Middle frontal gyrus (tissue), 1 donor: ENCODE results near the gene SETD2.
A peak's percentile ranks its signal among the peaks of the same experiment; 100 is the strongest.

Experiments used
- DNase-seq: peaks from one replicate; pipeline ENCODE4 v3.0.0-alpha.2; 2015; ENCODE audit warnings: low spot score; ENCODE audit errors: extremely low spot score

Gene SETD2

DNA sequence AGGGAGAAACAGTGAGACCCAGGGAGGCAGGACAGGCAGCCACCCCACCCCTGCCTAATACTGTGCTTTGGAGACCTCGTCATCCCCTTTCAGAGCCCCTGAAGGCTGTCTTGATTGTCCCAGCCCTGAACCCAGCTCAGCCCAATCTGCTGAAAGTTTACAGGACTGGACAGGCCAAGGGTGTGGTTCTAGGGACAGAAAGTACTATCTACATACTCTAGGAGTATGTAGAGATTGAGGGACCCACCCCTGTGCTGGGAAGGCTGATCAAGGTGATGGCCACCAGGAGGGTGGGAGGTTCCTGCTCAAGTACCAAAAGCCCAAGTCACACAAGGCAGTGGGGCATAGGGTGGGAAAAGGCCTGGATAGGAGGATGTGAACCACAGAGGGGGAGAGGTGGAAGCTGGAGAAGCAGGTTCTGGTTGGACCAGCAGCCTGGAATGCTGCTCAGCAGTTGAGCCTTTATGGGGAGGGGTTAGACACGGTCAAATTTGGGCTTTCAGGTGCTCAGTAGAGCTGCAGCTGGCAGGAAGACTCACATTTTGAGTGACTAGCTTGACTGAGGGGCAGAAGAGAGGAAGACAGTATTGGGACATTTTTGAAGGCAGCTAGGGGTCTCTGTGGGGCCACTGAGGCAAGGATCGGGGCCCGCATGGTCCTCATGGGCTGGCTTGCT, 177.7 kb downstream of the SETD2 start:
- no peak for DNase-seq

GRCh38 chr3:46985588-46985987, 178.3 kb downstream of the SETD2 start:
- no peak for DNase-seq

DNA sequence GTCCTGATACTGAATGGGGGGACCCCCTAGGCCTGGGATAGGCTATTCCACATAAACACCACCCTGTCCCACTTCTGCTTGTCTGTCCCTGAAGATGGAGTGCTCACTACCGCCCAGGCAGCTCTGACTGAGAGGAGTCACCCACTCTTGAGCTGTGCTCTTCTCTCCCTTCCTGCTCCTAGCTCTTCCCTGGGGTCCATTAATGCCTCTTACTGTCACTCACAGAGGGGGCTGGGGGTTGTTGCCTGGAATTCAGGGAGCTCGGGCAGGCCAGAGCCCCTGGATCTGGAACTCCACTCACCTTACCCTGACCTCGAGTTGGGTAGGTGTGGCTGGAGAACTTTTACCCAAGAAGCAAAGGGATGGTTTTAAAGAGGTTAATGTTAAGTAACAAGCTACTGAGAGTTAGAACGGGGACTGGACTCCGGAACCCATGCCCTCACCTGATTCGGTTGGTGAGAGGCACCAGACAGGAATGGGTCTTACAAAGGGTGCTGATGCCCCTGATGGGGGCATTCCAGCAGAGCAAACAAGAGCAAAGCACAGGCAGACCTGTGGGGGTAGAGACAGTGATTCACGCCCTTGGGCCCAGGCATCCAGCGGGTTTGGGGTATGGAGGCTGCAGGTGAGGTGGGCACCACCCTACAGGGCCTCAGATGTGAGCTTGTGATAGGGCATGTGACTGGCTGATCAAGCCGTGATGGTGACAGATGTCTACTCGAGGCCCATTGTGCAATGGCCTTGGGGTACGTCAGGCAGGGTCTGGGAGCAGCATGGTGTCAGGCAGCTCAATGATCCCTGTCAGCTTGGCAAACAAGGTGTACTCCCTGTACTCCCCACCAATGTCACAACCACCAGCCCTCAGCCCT, 179.1 kb downstream of the SETD2 start:
- no peak for DNase-seq

DNA sequence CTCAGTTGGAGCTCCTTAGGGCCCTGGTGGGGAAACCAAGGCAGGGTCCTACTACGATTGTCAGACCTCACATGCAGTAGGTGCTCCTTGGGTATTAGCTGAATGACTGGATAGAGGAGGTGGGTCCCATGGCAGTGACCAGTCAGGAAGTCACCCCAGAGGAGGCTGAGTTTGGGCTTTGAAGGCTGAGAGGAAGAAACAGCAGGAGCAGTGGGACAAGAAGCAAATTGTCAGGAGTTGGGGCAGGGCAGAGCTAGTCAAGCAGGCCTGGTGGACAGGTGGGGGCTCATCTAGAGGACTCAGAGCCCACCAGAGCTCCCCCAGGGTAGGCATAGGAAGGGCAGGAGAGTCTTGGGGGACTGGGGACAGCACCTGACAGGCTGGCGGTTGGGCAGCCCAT, 181.4 kb downstream of the SETD2 start:
- DNase-seq, result no peak

DNA sequence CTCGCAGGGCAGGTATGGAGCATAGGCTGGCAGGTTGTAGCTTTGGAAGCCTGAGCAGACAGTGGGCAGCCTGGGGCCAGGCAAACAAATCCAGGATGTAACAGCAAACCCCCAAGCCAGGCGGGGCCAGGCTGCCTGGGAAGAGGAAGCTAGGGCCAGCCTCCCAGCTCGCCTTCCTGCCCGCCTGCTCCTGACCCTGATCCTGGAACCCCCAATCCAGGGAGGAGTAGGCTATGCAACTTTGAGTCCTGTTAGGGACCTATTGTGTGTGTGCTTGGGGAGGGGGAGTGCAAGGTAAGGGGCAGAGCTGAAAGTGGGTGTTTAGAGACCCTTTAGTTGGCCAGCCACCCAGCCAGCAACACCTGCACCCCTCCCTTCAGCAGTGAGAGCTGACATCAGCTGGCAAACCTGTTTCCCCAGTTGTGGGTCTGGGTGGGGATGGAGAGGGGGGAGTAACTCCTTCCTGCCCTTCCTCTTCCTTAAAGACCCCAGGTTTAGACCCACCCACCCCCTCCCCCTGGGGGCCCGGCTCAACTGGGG, 181.9 kb downstream of the SETD2 start:
- DNase-seq, result no peak

DNA sequence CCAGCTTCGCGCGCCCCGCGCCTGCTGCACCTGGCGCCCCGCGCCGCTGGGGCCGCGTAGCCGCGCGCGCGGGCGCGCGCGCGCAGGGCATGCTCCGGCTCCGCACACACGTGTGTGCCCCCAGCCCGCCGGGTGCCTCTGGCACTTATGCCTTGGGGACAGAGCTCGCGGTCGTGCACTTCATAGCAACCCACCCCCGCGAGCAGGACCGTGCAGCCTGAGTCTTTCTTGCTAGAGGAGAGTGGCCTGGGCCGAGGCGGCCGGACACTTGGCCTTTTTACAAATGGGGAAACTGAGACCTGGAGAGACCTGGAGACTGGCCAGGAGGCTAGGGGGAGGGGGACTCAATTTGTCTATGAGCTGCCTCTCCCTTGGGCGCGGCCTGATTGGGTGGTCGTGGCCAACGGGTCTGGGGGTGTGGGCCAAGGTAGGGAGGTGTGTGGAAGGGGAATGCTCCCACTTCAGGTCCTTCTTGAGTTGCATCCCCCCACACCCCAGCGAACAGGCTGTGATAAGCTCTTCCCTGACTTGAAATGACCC, 183.9 kb downstream of the SETD2 start:
- no peak for DNase-seq

DNA sequence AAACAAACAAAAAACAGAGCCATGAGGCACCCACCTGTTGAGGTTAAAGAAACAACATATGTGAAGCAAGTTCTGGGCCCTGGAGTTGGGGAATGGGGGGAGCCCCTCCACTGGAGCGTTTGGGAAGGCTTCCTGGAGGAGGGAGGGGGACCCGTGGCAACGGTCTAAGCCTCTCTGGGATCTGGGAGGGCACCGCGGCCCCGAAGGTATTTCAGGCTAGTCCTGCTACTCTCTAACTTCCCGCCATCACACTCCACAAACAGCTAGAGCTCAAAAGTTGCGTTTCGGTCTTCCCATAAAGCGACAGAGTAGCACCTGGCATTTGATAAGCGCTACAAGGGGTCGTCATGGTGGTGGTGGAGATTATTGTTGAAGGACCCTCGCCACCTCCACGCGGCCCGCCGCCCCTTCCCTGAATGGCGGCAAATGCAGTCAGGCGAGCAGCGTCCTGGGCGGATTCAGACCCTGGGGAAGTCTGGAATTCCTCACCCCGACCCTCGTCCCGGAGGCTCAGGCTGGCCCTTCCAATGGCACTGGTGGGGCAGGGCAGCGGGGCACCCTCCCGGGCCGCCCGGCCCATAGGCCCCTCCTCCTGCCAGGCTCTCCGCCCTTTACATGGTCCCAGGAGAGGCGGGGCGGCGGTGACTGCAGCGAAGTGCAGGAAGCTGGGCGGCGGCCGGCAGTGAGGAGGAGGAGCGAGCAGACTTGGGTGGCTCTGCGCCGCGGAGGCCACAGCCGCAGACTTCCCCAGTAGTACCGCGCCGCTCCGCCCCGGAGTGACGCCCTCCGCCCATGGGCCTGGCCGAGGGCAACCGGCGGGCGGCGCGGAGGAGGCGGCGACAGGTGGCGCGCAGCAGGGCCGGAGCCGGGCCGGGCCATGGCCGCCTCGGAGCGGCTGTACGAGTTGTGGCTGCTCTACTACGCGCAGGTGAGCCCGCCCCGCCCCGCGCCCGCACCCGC, 184.6 kb downstream of the SETD2 start, which contains the start of gene NBEAL2:
Gene NBEAL2 (plus strand): TSS at position 682 of the 960 bp plus-strand sequence. CDS start 196 bp downstream, at position 878.
- peak; percentile 37 for DNase-seq

DNA sequence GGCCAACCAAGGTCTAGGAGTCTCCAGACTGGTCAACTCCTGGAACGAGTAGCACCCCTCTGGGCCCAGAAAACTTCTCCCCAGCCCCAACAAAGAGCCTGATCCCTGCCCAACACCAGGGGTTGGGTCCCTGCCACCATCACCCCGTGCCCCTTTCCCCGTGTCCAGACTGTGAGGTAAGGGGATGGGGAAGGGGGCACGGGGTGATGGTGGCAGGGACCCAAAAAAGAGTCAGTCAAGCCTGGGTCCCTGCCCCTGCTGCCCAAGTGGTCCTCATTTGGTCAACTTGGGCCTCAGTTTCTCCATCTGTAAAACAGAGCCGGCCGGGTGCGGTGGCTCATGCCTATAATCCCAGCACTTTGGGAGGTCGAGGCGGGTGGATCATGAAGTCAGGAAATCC, 185.5 kb downstream of the SETD2 start:
- DNase-seq, result no peak

GRCh38 chr3:46977811-46978195, 186.1 kb downstream of the SETD2 start:
- no peak for DNase-seq

- peak; percentile 98 for DNase-seq
Observed at GRCh38 chr3:46976326-46977190, 187.4 kb downstream of the SETD2 start, which contains the start of gene CCDC12. CCDC12 (minus strand) TSS chr3:46976745; CDS start chr3:46976732, 13 bp downstream.

- no peak for DNase-seq
Observed at GRCh38 chr3:46974421-46975171, 189.3 kb downstream of the SETD2 start.

DNA sequence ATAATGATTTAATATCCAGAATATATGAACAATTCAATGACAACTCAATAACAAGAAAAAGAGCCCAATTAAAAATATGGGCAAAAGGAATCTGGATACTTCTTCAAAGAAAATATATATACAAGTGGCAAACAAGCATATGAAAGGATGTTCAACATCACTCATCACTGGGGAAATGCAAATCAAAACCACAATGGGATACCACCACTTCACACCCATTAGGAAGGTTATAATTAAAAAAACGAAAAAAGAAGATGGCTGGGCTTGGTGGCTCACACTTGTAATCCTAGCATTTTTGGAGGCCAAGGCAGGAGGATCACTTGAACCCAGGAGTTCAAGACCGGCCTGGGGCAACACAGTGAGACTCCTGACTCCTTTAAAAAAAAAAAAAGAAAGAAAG, 191.5 kb downstream of the SETD2 start:
- DNase-seq, result no peak

- DNase-seq, result no peak
Observed at GRCh38 chr3:46971742-46972141, 192.2 kb downstream of the SETD2 start.

DNA sequence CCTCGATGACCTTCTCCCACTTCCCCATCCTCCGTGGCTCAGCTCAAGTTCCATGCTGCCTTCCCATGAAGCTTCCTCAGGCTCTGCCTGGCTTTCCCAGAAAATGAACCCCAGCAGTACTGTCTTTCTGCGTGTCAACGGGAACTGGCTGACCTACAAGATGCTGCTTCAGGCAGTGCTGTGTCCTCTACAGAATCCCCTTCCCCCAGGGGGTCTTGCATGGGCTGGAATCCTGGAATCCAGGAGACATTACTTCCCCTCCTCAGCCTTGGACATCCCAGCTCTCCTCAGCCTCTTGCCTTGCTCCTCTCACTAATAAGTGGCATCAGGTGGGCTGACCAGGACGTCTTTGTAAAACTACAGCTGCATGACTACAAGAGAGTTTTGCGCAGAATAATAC, 192.8 kb downstream of the SETD2 start:
- DNase-seq, result no peak

DNA sequence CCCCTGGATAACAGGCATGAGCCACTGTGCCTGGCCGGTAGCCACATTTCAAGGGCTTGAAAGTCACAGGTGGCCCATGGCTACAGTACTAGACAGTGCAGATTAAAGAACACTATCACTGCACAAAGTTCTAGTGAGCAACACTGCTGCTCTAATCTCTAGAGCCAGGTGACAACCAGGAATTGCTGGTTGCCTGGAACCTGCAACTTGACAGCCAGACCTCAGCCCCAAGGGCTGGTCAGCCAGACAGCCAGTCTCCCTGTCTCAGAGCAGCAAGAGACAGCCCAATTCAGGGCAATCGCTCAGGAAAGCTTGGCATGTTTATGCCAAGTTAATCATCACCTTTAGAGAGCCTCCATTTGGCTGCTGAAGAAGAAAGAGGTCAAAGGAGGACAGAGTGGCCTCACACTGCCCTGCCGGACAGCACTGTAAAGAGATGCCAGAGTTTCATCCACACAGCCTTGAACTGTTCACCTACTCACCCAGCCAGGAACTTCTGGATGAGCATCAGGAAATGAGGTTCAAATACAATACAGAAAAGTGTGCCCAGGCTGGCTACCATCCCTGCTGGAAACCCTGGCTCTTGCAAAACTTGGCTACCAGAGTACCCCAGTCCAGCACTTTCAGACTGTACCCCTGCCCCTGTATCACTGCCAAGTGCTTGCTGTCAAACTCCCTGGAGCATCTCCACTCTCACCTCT, 193.4 kb downstream of the SETD2 start:
- no peak for DNase-seq

DNA sequence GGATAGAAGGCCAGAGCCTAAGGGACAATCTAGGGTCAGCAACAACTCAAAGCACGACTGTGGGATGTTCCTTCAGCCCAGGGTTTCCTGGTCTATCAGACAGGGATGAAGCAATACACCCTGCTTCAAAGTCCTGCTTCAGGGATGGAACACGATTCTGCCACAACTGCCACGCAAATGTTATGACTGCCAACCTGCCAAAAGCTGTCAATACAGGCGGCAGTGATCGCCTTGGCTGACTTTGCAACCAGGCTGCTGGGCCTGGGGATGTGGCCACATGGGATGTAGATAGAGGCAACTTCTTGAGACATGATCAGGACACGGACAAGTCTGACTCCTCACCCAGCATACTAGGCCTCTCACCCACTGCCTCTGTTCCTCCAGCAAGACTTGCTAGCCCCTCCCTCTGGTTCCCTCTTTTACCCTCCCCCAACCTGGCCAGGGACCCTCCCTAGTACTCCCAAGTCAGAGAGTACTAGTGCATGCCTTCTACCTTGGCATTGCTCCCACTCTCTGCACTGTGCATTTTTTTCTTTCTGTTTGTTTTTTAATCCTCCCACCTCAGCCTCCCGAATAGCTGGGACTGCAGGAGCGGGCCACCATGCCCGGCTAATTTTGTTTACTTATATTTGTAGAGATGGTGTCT, 195.0 kb downstream of the SETD2 start:
- DNase-seq, result no peak

DNA sequence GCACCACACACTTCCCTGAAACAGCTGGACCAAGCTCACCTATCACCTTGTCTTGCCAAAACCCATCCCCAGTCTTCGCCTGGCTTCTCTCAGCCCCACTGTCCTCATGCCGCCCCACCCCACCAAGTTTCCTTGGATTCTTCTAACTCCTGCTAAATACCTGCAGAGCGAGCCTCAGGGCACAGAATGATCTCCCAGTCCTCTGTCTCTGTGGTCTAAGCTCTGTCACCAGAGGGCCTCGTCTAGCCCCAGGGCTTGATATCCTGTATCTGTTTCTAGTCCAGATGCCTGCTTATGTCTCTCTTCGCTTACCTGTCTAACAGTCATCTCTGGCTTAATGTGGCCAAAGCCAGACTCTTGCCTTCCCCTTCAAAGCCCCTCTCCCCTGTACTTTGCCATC, 197.1 kb downstream of the SETD2 start:
- DNase-seq, result no peak
